HUES6 (cell line): ENCODE measurements around the gene KRTAP19-4.
"Not testable (repeated sequence)": the region's sequence is repeated elsewhere in the genome, so short reads cannot be mapped to it uniquely, and the experiment has no call there.

ENCODE experiments used
- H3K27ac ChIP-seq: 2 replicates; pipeline ENCODE4 v1.7.0; 2013; ENCODE audit warnings: low read depth, mild to moderate bottlenecking, low read length, inconsistent platforms
- H3K27me3 ChIP-seq: 2 replicates; pipeline ENCODE4 v1.6.1; 2013; ENCODE audit warnings: low read length; ENCODE audit not compliant: control insufficient read depth, insufficient read depth
- H3K36me3 ChIP-seq: 2 replicates; pipeline ENCODE4 v1.6.1; 2013; ENCODE audit warnings: low read length; ENCODE audit not compliant: control insufficient read depth, insufficient read depth
- H3K4me1 ChIP-seq: 2 replicates; pipeline ENCODE4 v1.6.1; 2013; ENCODE audit warnings: low read length; ENCODE audit not compliant: control insufficient read depth, insufficient read depth
- H3K4me3 ChIP-seq: 2 replicates; pipeline ENCODE4 v1.5.1; 2013; ENCODE audit warnings: low read depth, low read length
- H3K9ac ChIP-seq: one replicate; pipeline ENCODE4 v1.6.1; 2013; ENCODE audit warnings: mild to moderate bottlenecking, low read length
- H3K9me3 ChIP-seq: 2 replicates; pipeline ENCODE4 v1.6.1; 2013; ENCODE audit warnings: low read depth, low read length; ENCODE audit not compliant: control insufficient read depth, insufficient read depth

Gene KRTAP19-4

DNA sequence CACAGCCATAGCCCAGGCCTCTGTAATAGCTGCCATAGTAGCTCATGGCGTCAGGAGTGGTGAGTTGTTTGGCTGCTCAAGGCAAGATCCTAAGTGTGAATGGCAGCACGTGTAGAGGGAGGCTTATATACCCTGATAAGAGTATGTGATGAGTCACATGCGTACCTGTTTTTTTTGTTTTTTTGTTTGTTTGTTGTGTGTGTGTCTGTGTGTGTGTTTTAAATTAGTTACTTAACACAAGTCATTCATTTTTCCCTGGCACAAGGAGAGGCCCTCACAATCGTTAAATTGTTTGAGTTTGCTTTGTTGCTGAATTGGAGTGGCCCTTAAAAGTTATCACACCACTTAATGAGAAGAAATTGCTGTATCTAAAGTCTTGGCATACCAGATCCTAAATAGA, at the start of gene KRTAP19-4:
TSS of gene KRTAP19-4 (minus strand) at position 101 of the 400 bp plus-strand sequence. CDS start at position 46, 55 bp downstream.
- Histone ChIP-seq H3K27ac (no peak within 1 kb of the TSS), H3K9ac (no peak within 1 kb of the TSS), H3K9me3 (no peaks in the 10 kb centered on the region), H3K4me3 (no peak within 1 kb of the TSS), H3K36me3 (no peaks in the 10 kb centered on the region), H3K4me1 (no peaks in the 10 kb centered on the region), H3K27me3 (no peaks in the 10 kb centered on the region)

DNA sequence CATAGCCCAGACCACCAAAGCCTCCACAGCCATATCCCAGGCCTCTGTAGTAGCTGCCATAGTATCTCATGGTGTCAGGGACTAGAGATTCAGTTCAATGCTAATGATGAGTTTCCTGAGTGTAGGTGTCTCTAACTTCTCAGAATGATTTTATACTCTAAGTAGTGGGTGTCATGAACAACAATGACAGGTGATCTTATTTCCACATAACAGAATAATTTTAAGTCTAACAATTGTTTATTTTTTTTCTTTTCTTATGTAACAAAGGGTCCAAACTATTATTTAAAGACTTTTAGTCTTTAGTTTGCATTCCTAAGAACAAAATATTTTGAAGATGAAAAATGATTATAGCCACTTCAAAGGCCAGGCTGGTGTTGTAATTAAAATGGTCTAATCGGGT, 44.8 kb upstream of the KRTAP19-4 start, which contains the start of gene KRTAP19-6:
TSS of gene KRTAP19-6 (minus strand) at position 101 of the 400 bp plus-strand sequence. CDS start at position 70, 31 bp downstream.
- Histone ChIP-seq H3K4me1 (no peaks in the 10 kb centered on the region), H3K27ac (no peak within 1 kb of the TSS), H3K9ac (no peak within 1 kb of the TSS), H3K36me3 (no peaks in the 10 kb centered on the region), H3K4me3 (no peak within 1 kb of the TSS), H3K9me3 (no peaks in the 10 kb centered on the region), H3K27me3 (no peaks in the 10 kb centered on the region)

GRCh38 chr21:30518876-30519275, 21.9 kb upstream of the KRTAP19-4 start:
- Histone ChIP-seq H3K9ac (no peak overlapping the region), H3K9me3 (peaks cover 5% of the 10 kb centered on the region; the same call in 1 of the 2 replicates), H3K27ac (no peak overlapping the region), H3K4me1 (no peaks in the 10 kb centered on the region), H3K36me3 (no peaks in the 10 kb centered on the region), H3K27me3 (no peaks in the 10 kb centered on the region), H3K4me3 (no peak overlapping the region)

GRCh38 chr21:30515681-30516080, 18.7 kb upstream of the KRTAP19-4 start:
- Histone ChIP-seq H3K9ac (no peak overlapping the region), H3K4me3 (no peak overlapping the region), H3K27ac (no peak overlapping the region), H3K27me3 (no peaks in the 10 kb centered on the region), H3K9me3 (no peaks in the 10 kb centered on the region), H3K4me1 (no peaks in the 10 kb centered on the region), H3K36me3 (no peaks in the 10 kb centered on the region)

DNA sequence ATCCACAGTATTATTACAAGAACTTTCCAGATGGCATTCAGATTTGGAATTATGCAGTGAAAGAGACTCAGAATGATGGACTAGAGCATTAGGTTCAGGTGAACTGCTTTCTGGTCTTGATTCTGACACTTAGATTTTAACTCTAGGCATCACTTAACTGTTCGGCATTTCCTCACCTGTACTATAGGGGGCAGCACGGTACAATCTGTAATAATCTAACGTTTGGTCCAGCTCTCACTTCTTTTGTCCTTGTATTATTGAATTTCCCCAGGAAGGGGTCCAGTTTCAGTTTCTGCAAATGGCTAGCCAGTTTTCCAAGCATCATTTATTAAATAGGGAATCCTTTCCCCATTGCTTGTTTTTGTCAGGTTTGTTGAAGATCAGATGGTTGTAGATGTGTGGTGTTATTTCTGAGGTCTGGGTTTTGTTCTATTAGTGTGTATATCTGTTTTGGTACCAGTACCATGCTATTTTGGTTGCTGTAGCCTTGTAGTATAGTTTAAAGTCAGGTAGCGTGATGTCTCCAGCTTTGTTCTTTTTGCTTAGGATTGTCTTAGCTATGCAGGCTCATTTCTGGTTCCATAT, 8.7 kb upstream of the KRTAP19-4 start:
- not testable (repeated sequence) for H3K36me3 ChIP-seq, H3K9ac ChIP-seq, H3K27me3 ChIP-seq, H3K9me3 ChIP-seq, H3K27ac ChIP-seq, H3K4me1 ChIP-seq, H3K4me3 ChIP-seq

DNA sequence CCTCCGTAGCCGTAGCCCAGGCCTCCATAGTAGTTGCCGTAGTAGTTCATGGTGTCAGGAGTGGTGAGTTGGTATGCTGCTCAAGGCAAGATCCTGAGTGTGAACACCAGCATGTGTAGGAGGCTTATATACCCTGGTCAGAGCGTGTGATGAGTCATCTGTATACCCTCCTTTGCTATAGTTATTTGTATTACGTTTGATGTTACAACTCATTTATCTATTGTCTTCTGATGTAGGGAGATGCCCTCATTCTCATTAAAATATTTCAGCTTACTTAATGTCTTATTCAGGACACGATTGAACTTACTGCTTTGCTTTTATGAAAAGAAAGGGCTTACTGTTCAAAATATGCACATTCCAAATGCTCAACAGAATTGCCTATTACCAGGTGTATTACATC, 5.1 kb upstream of the KRTAP19-4 start, which contains the start of gene KRTAP19-5:
TSS of gene KRTAP19-5 (minus strand) at position 101 of the 400 bp plus-strand sequence. CDS start at position 50, 51 bp downstream.
- H3K36me3 ChIP-seq: no peaks in the 10 kb centered on the region
- H3K27me3 ChIP-seq: no peaks in the 10 kb centered on the region
- no peak within 1 kb of the TSS for H3K4me3 ChIP-seq
- H3K9ac ChIP-seq: no peak within 1 kb of the TSS
- no peak within 1 kb of the TSS for H3K27ac ChIP-seq
- H3K9me3 ChIP-seq: no peaks in the 10 kb centered on the region
- no peaks in the 10 kb centered on the region for H3K4me1 ChIP-seq

DNA sequence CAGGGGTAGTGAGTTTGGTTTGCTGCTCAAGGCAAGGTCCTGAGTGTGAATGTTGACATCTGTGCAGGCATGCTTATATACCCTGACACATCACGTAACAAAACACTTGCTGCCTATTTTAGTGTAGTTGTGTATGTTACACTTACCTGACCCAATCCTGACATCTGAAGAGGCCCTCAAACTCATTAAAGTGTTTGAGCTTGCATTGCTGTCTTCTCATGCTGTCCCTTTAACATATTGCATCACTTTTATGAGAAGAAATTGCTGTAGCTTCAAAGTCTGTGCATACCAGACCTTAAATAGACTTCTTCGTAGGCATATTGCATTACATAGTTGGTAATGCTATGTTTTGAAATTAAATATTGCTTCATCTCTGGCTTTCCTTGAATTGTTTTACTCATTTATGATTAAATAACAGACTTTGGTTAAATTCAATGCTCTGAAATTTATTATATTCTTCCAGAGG, 5.0 kb downstream of the KRTAP19-4 start, which contains the start of gene KRTAP19-3:
TSS of gene KRTAP19-3 (minus strand) at position 51 of the 466 bp plus-strand sequence. CDS start 56 bp downstream, outside the sequence.
- no peak within 1 kb of the TSS for H3K9ac ChIP-seq
- H3K36me3 ChIP-seq: no peaks in the 10 kb centered on the region
- H3K4me3 ChIP-seq: no peak within 1 kb of the TSS
- H3K27ac ChIP-seq: no peak within 1 kb of the TSS
- H3K27me3 ChIP-seq: no peaks in the 10 kb centered on the region
- H3K4me1 ChIP-seq: no peaks in the 10 kb centered on the region
- H3K9me3 ChIP-seq: peaks cover 7% of the 10 kb centered on the region; the same call in 1 of the 2 replicates

DNA sequence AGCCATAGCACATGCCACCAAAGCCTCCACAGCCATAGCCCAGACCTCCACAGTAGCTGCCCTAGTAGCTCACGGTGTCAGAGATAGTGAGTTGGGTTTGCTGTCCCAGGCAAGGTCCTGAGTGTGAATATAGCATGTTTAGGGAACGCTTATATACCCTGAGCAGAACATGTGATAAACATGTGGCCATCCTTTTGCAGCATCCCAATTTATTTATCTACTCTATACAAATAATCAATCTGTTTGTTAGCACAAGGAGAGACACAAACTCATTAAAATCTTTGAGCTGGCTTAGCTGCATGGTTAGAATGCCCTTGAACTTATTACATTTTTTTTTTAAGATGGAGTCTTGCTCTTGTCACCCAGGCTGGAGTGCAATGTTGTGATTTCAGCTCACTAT, 9.6 kb downstream of the KRTAP19-4 start, which contains the start of gene KRTAP19-2:
TSS of gene KRTAP19-2 (minus strand) at position 101 of the 400 bp plus-strand sequence. CDS start at position 13, 88 bp downstream.
- H3K4me3 ChIP-seq: no peak within 1 kb of the TSS
- no peak within 1 kb of the TSS for H3K27ac ChIP-seq
- H3K27me3 ChIP-seq: no peaks in the 10 kb centered on the region
- peaks cover 24% of the 10 kb centered on the region for H3K9me3 ChIP-seq
- no peak within 1 kb of the TSS for H3K9ac ChIP-seq
- no peaks in the 10 kb centered on the region for H3K36me3 ChIP-seq
- H3K4me1 ChIP-seq: no peaks in the 10 kb centered on the region

DNA sequence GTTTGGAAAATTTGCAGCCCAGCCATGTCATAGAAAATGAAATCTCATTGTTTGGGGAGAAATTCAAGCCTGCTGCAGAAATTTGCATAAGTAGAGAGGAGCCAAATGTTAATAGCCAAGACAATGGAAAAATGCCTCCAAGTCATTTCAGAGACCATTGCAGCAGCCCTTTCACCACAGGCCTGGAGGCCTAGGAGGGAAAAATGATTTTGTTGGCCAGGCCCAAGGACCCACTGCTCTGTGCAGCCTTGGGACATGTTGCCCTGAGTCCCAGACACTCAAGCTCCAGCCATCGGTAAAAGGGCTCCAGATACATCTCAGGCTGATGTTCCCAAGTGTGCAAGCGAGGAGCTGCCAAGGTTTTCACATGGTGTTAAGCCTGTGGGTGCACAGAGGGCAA, 10.8 kb downstream of the KRTAP19-4 start:
- Histone ChIP-seq H3K4me3 (no peak overlapping the region), H3K27ac (no peak overlapping the region), H3K36me3 (no peaks in the 10 kb centered on the region), H3K4me1 (no peaks in the 10 kb centered on the region), H3K9ac (no peak overlapping the region), H3K9me3 (peaks cover 24% of the 10 kb centered on the region), H3K27me3 (no peaks in the 10 kb centered on the region)

DNA sequence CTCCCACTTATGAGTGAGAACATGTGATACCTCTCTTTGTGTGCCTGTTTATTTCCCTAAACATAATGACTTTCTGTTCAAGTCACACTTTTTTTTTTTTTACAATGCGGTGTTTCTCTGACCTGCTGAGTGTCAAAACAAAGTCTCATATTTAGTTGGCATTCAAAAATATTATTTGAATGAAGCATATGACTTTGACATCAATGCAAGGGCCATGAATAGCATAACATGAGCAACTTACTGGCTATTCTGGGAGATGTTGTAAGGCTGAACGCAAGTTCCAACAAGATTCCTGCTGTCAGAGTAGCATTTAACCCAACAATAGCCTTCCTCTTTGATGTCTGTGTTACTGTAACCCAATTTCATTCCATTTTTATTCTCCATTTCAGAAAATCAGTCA, 14.8 kb downstream of the KRTAP19-4 start:
- Histone ChIP-seq H3K4me3 (no peak overlapping the region), H3K9me3 (peaks cover 18% of the 10 kb centered on the region), H3K27ac (no peak overlapping the region), H3K4me1 (no peaks in the 10 kb centered on the region), H3K9ac (no peak overlapping the region), H3K27me3 (no peaks in the 10 kb centered on the region), H3K36me3 (no peaks in the 10 kb centered on the region)

DNA sequence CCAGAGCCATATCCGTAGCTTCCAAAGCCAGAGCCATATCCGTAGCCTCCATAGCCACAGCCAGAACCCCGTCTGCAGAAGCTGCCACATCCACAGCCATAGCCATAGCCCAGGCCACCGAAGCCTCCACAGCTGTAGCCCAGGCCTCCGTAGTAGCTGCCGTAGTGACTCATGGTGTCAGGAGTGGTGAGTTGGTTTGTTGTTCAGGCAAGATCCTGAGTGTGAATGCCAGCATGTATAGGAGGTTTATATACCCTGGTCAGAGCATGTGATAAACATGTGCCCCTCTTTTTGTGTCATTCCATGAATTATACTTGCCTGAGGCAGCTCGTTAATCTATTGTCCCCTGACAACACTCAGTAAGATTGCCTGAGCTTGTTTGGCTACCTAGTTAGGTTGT, 16.8 kb downstream of the KRTAP19-4 start, which contains the start of gene KRTAP19-1:
TSS of gene KRTAP19-1 (minus strand) at position 223 of the 400 bp plus-strand sequence. CDS start at position 173, 50 bp downstream.
- peaks cover under 1% of the 10 kb centered on the region; the same call in 1 of the 2 replicates for H3K9me3 ChIP-seq
- no peak within 1 kb of the TSS for H3K4me3 ChIP-seq
- H3K36me3 ChIP-seq: no peaks in the 10 kb centered on the region
- no peaks in the 10 kb centered on the region for H3K27me3 ChIP-seq
- H3K4me1 ChIP-seq: no peaks in the 10 kb centered on the region
- no peak within 1 kb of the TSS for H3K27ac ChIP-seq
- no peak within 1 kb of the TSS for H3K9ac ChIP-seq
